Loucy (cell line): ENCODE data around the gene CCDC180.

Source experiments
- H2AFZ ChIP-seq: fragments of 200-600 bp; sonication (generic); 2 replicates; pipeline ENCODE4 v1.6.0; 2016; ENCODE audit warnings: antibody characterized with exemption, mild to moderate bottlenecking, low read length, moderate library complexity
- H3F3A ChIP-seq: fragments of 200-600 bp; 2 replicates; pipeline ENCODE4 v1.6.0; 2016; ENCODE audit warnings: antibody characterized with exemption, low read depth, mild to moderate bottlenecking
- H3K27me3 ChIP-seq: fragments of 200-600 bp; sonication (generic); 2 replicates; pipeline ENCODE4 v1.6.1; 2014; ENCODE audit warnings: low read length, mild to moderate bottlenecking; ENCODE audit not compliant: insufficient read depth, poor library complexity, severe bottlenecking
- H3K36me3 ChIP-seq: fragments of 200-600 bp; sonication (generic); 2 replicates; pipeline ENCODE4 v1.6.1; 2016; ENCODE audit warnings: low read length; ENCODE audit not compliant: insufficient read depth
- H3K4me1 ChIP-seq: fragments of 200-600 bp; sonication (generic); 2 replicates; pipeline ENCODE4 v1.5.1; 2014; ENCODE audit warnings: low read length, mild to moderate bottlenecking; ENCODE audit not compliant: insufficient read depth, poor library complexity, severe bottlenecking
- H3K4me2 ChIP-seq: fragments of 200-600 bp; sonication (generic); 2 replicates; pipeline ENCODE4 v1.6.0; 2014; ENCODE audit warnings: antibody characterized with exemption, low read length, low read depth, mild to moderate bottlenecking; ENCODE audit not compliant: poor library complexity, severe bottlenecking
- H3K4me3 ChIP-seq: fragments of 200-600 bp; sonication (generic); 2 replicates; pipeline ENCODE4 v1.5.1; 2014; ENCODE audit warnings: low read length, mild to moderate bottlenecking, mixed read lengths; ENCODE audit not compliant: poor library complexity, severe bottlenecking
- H3K79me2 ChIP-seq: fragments of 200-600 bp; sonication (generic); 2 replicates; pipeline ENCODE4 v1.6.1; 2014; ENCODE audit warnings: low read length; ENCODE audit not compliant: insufficient read depth
- H3K9ac ChIP-seq: fragments of 200-600 bp; sonication (generic); 2 replicates; pipeline ENCODE4 v1.6.0; 2014; ENCODE audit warnings: mild to moderate bottlenecking, low read depth, low read length, moderate library complexity; ENCODE audit not compliant: poor library complexity, severe bottlenecking
- H3K9me2 ChIP-seq: fragments of 200-600 bp; sonication (generic); replicated peaks from 2 replicates; pipeline ENCODE4 v1.6.1; 2016; ENCODE audit warnings: low read depth, low read length, mixed read lengths
- H3K9me3 ChIP-seq: fragments of 200-600 bp; sonication (generic); 2 replicates; pipeline ENCODE4 v1.6.1; 2014; ENCODE audit warnings: mild to moderate bottlenecking, antibody characterized with exemption, low read length, low read depth; ENCODE audit not compliant: insufficient read depth
- H4K20me1 ChIP-seq: fragments of 200-600 bp; sonication (generic); 2 replicates; pipeline ENCODE4 v1.6.0; 2014; ENCODE audit warnings: antibody characterized with exemption, low read length, mild to moderate bottlenecking; ENCODE audit not compliant: insufficient read depth, poor library complexity, severe bottlenecking
- EZH2phosphoT487 ChIP-seq: fragments of 200-600 bp; IDR thresholded peaks from 2 replicates; pipeline ENCODE4 v1.6.1; 2018; ENCODE audit warnings: antibody characterized with exemption, mild to moderate bottlenecking, moderate library complexity, borderline replicate concordance
- TF ChIP-seq, protein P1 (sequence below): fragments of 200-600 bp; sonication (generic); conservative IDR thresholded peaks from 2 replicates; pipeline ENCODE4 v1.5.1; 2014; ENCODE audit warnings: mild to moderate bottlenecking, antibody characterized with exemption, low read length

CCDC180 gene

DNA sequence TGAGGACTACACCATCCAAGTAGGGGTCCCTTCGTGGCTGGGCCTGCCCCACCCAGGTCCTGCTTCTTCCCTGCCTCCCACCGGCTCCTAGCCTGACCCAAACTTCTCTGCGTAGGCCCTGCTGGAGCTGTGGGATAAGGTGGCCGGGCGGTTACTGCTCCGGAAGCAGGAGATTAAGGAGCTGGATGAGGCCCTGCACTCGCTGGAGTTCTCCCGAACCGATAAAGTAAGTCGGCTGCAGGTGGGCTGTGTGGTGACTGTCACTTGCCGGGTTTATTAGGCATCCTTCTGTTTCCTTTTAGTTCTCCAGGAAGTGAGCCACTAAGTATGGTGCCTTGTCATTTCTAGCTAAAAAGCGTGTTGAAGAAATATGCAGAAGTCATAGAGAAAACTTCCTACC lies 7.0 kb downstream of the CCDC180 start:
- no peak overlapping the region for H3K4me2 ChIP-seq
- H3K36me3 ChIP-seq, result peaks cover 5% of the 10 kb centered on the region; the same call in 1 of the 2 replicates
- no peaks in the 10 kb centered on the region for H3F3A ChIP-seq
- TF ChIP-seq, protein P1, sequence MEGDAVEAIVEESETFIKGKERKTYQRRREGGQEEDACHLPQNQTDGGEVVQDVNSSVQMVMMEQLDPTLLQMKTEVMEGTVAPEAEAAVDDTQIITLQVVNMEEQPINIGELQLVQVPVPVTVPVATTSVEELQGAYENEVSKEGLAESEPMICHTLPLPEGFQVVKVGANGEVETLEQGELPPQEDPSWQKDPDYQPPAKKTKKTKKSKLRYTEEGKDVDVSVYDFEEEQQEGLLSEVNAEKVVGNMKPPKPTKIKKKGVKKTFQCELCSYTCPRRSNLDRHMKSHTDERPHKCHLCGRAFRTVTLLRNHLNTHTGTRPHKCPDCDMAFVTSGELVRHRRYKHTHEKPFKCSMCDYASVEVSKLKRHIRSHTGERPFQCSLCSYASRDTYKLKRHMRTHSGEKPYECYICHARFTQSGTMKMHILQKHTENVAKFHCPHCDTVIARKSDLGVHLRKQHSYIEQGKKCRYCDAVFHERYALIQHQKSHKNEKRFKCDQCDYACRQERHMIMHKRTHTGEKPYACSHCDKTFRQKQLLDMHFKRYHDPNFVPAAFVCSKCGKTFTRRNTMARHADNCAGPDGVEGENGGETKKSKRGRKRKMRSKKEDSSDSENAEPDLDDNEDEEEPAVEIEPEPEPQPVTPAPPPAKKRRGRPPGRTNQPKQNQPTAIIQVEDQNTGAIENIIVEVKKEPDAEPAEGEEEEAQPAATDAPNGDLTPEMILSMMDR, result no peak
- TF ChIP-seq EZH2phosphoT487, result no peak
- H3K9me2 ChIP-seq, result no peaks in the 10 kb centered on the region
- H3K79me2 ChIP-seq, result no peaks in the 10 kb centered on the region
- H3K4me1 ChIP-seq, result peaks cover under 1% of the 10 kb centered on the region
- H2AFZ ChIP-seq, result no peak overlapping the region
- no peaks in the 10 kb centered on the region for H4K20me1 ChIP-seq
- H3K27me3 ChIP-seq, result no peaks in the 10 kb centered on the region
- H3K4me3 ChIP-seq, result no peak overlapping the region
- no peak overlapping the region for H3K9ac ChIP-seq
- H3K9me3 ChIP-seq, result peaks cover 1% of the 10 kb centered on the region; the same call in 1 of the 2 replicates

DNA sequence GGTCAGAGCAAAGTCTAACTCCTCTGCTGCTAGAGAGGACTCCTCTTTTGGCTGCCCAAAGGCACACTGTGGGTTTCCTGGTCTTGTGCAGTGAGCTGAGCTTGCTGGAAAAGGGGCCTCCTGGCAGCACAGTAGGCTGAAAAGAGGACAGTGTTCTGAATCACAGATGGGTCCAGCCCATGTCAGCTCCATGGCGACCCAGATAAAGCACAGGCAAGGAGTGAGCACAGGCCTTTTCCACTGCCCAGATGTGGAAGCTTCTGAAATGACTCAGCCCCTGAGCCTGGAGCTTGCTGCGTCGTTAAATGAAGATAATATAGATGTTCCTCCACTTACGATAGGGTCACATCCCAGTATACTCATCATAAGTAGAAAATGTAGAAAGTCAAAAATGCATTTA lies 8.1 kb downstream of the CCDC180 start:
- TF ChIP-seq, protein P1, result no peak
- no peak for TF ChIP-seq EZH2phosphoT487
- no peak overlapping the region for H3K9ac ChIP-seq

DNA sequence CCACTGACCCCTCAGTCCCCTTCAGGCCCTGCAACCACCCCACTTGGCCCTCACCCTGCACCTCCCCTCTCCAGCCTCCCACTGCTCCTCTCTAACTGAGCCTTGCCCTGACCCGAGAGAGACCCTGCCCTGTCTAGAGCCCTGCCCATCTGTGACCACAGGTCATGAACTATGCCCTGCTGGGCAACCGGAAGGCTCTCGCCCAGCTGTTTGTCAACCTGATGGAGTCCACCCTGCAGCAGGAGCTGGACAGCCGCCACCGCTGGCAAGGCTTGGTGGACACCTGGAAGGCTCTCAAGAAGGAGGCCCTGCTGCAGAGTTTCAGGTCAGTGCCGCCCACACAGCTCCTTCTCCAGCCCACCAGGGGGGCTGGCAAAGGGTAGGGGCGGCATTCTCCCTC lies 9.4 kb downstream of the CCDC180 start:
- H3K4me2 ChIP-seq, result no peak overlapping the region

More for the DNA sequence above, 8.1 kb downstream of the CCDC180 start:
- Histone ChIP-seq H3K4me3 (no peak overlapping the region), H3K36me3 (peaks cover 7% of the 10 kb centered on the region), H3K9me2 (no peaks in the 10 kb centered on the region), H3K4me1 (peaks cover 3% of the 10 kb centered on the region), H2AFZ (no peak overlapping the region), H3K27me3 (no peaks in the 10 kb centered on the region), H4K20me1 (no peaks in the 10 kb centered on the region), H3K9me3 (peaks cover 12% of the 10 kb centered on the region; the same call in 1 of the 2 replicates), H3K79me2 (no peaks in the 10 kb centered on the region), H3K4me2 (no peak overlapping the region), H3F3A (no peaks in the 10 kb centered on the region)

More for the DNA sequence above, 9.4 kb downstream of the CCDC180 start:
- Histone ChIP-seq H2AFZ (no peak overlapping the region), H3K4me1 (peaks cover 3% of the 10 kb centered on the region), H3F3A (no peaks in the 10 kb centered on the region), H3K79me2 (no peaks in the 10 kb centered on the region), H3K9me2 (no peaks in the 10 kb centered on the region), H3K27me3 (no peaks in the 10 kb centered on the region), H3K4me3 (no peak overlapping the region), H4K20me1 (no peaks in the 10 kb centered on the region), H3K36me3 (peaks cover 7% of the 10 kb centered on the region), H3K9me3 (peaks cover 14% of the 10 kb centered on the region; the same call in 1 of the 2 replicates), H3K9ac (no peak overlapping the region)
- no peak for TF ChIP-seq EZH2phosphoT487
- TF ChIP-seq, protein P1, result no peak
